RWPE2 (cell line): Measurements from ENCODE around the gene KAT6B.
A peak's percentile ranks its signal among the peaks of the same experiment; 100 is the strongest.

ENCODE experiments used
- ATAC-seq: fragments of 200-7000 bp; cut with Tn5 transposase; 3 replicates; pipeline ENCODE4 v1.9.1; 2021; ENCODE audit warnings: low read depth
- DNase-seq: peaks from one replicate; pipeline ENCODE4 v3.0.0-alpha.2; 2020; ENCODE audit warnings: low spot score
- H3K27ac ChIP-seq: fragments of 450-650 bp; 2 replicates; pipeline ENCODE4 v1.5.1; 2017; ENCODE audit warnings: mild to moderate bottlenecking; ENCODE audit not compliant: poor library complexity, severe bottlenecking
- H3K27me3 ChIP-seq: fragments of 250-450 bp; sonication (Bioruptor Pico); 2 replicates; pipeline ENCODE4 v1.5.1; 2021; ENCODE audit warnings: mild to moderate bottlenecking, moderate library complexity; ENCODE audit not compliant: insufficient read depth, poor library complexity, severe bottlenecking
- H3K36me3 ChIP-seq: fragments of 250-450 bp; sonication (Bioruptor Pico); 2 replicates; pipeline ENCODE4 v1.5.1; 2020; ENCODE audit warnings: low read depth, mild to moderate bottlenecking, moderate library complexity
- H3K4me1 ChIP-seq: fragments of 250-450 bp; sonication (Bioruptor Pico); 2 replicates; pipeline ENCODE4 v1.5.1; 2021; ENCODE audit warnings: mild to moderate bottlenecking, moderate library complexity; ENCODE audit not compliant: insufficient read depth, poor library complexity, severe bottlenecking
- H3K4me3 ChIP-seq: fragments of 250-450 bp; sonication (Bioruptor Pico); 2 replicates; pipeline ENCODE4 v1.5.1; 2021; ENCODE audit warnings: mild to moderate bottlenecking, moderate library complexity; ENCODE audit not compliant: severe bottlenecking
- H3K9me3 ChIP-seq: fragments of 250-450 bp; sonication (Bioruptor Pico); 2 replicates; pipeline ENCODE4 v1.5.1; 2021; ENCODE audit warnings: mild to moderate bottlenecking, moderate library complexity; ENCODE audit not compliant: severe bottlenecking
- TF ChIP-seq, protein P1 (sequence below): fragments of 450-650 bp; IDR thresholded peaks from one replicate; pipeline ENCODE4 v1.5.1; 2017; ENCODE audit warnings: mild to moderate bottlenecking, moderate library complexity; ENCODE audit not compliant: poor library complexity, severe bottlenecking

Gene KAT6B

DNA sequence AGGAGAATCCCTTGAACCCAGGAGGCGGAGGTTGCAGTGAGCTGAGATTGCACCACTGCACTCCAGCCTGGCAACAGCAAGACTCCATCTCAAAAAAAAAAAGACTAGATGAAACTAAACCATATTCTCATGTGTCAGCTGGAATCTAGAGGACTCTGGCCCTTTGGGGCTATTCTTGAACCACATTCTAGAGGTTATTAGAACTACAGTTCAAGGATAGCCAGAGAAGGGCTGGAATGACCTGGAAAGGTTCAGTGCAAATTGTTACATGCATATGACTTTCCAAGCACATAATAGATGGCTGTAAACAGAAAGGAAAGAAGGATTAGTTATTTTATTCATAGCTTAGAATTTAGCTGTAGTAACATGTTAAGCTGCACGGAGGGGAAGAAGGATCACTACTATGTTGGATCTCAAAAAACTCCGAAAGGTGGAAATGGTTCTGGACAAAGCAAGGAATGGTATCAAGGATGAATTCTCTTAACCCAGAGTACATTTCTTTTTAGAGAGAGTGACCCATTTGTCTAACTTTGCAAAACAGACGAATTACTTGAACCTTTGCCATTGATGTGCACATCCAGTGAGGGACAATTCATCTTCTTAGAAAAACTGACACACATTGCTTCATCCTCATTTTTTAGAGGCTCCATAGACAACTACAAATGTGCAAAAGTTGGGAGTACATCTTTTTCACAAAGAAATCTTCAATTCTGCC, 161.1 kb downstream of the KAT6B start:
- no peaks in the 10 kb centered on the region for H3K9me3 ChIP-seq
- H3K27me3 ChIP-seq = no peaks in the 10 kb centered on the region
- ATAC-seq (no peak), DNase-seq (no peak)
- TF ChIP-seq, protein P1, sequence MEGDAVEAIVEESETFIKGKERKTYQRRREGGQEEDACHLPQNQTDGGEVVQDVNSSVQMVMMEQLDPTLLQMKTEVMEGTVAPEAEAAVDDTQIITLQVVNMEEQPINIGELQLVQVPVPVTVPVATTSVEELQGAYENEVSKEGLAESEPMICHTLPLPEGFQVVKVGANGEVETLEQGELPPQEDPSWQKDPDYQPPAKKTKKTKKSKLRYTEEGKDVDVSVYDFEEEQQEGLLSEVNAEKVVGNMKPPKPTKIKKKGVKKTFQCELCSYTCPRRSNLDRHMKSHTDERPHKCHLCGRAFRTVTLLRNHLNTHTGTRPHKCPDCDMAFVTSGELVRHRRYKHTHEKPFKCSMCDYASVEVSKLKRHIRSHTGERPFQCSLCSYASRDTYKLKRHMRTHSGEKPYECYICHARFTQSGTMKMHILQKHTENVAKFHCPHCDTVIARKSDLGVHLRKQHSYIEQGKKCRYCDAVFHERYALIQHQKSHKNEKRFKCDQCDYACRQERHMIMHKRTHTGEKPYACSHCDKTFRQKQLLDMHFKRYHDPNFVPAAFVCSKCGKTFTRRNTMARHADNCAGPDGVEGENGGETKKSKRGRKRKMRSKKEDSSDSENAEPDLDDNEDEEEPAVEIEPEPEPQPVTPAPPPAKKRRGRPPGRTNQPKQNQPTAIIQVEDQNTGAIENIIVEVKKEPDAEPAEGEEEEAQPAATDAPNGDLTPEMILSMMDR = no peak
- H3K4me3 ChIP-seq = no peak overlapping the region
- H3K27ac ChIP-seq = no peak overlapping the region
- H3K36me3 ChIP-seq = peaks cover 5% of the 10 kb centered on the region; the same call in 1 of the 2 replicates
- no peaks in the 10 kb centered on the region for H3K4me1 ChIP-seq

DNA sequence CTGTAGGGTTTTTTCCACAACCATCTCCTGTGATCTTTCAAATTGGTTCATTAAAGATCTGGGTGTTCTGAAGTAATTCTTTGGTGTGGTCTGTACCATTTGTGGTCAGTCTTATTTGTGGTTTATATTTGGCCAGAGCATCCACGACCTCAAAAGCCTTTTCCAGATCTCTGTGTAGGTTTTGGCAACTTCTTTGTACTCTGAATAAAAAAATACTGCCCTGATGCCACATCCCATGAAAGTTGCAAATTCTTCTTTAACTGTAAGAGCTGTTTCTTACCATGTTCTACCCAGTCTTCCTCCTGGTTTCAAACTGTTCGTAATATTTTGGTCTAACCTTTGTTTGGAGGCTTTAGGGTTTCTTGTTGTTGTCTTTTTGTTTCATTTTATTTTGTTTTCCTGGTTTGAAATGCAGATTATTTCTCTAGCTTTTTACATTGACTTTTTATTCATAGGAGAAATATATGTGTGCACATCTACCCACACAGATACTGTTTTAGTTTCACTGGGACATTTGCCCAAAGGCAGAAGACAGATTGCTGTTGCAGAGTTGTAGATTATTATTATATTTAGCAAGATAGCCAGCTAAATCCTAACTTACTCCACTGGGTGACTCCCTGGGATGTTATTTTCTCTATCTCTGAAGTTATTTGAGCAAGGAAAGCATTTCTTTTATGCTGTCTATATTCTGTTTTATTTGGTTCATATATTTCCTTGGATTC, 161.8 kb downstream of the KAT6B start:
- H3K27ac ChIP-seq = no peak overlapping the region
- H3K27me3 ChIP-seq = no peaks in the 10 kb centered on the region
- TF ChIP-seq, protein P1 = no peak
- no peaks in the 10 kb centered on the region for H3K9me3 ChIP-seq
- no peak overlapping the region for H3K4me3 ChIP-seq
- peaks cover 5% of the 10 kb centered on the region; the same call in 1 of the 2 replicates for H3K36me3 ChIP-seq
- ATAC-seq = no peak
- no peaks in the 10 kb centered on the region for H3K4me1 ChIP-seq
- DNase-seq = no peak

DNA sequence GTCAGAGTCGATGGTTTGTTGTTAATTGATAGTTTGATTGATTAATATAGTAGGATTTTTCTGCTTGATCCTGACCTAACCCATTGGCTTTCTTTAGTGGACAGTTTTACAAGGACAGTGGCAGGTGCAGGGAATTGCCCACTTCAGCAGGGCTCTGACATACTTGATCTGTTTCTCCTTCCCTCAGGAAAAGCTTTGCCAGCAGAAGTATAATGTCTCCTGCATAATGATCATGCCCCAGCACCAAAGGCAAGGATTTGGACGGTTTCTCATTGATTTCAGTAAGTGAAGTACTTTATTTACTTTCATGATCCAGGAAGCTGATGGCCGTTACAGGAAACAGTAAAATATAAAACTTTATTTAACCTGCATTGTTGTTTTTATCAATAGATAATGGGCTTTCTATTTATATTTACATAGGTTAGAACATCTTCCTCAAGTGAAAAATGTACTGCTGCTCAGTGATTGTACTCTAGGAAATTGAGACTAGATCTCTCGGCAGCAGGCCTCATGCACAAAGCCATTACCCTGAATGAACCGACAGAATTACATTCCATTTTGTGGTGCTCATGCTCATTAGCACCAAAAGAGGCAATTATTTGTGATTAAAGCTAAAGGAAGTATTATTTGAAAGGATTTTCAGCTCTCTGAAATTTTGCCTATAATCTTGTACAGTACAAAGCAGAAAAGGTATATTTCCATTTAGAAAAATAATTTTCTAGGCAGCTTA, 162.6 kb downstream of the KAT6B start:
- DNase-seq (no peak), ATAC-seq (no peak)
- no peak overlapping the region for H3K4me3 ChIP-seq
- no peaks in the 10 kb centered on the region for H3K4me1 ChIP-seq
- peaks cover 5% of the 10 kb centered on the region; the same call in 1 of the 2 replicates for H3K36me3 ChIP-seq
- no peaks in the 10 kb centered on the region for H3K9me3 ChIP-seq
- TF ChIP-seq, protein P1 = no peak
- no peak overlapping the region for H3K27ac ChIP-seq
- no peaks in the 10 kb centered on the region for H3K27me3 ChIP-seq

DNA sequence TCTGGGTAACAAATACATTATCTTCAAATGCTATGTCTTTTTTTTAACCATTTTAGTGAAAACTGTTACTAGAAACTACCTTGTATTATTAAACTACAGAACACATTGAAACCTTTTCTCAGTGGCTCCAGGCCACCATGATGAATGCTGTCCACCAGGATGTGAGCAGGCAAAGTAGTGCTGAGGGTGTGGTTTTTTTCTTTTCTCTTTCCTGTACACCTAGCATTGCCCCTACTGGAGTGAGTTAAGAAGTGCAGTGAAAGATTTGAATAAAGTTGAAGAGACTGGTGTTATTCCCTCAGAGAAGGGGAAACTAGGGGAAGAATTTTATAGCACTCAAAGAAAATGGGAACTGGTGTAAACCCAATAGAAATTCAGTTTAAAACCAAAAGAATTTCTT, 165.0 kb downstream of the KAT6B start:
- H3K27me3 ChIP-seq = no peaks in the 10 kb centered on the region
- no peaks in the 10 kb centered on the region for H3K4me1 ChIP-seq
- H3K4me3 ChIP-seq = no peak overlapping the region
- peaks cover under 1% of the 10 kb centered on the region; the same call in 1 of the 2 replicates for H3K36me3 ChIP-seq
- TF ChIP-seq, protein P1 = peak; percentile 53
- no peaks in the 10 kb centered on the region for H3K9me3 ChIP-seq
- no peak overlapping the region for H3K27ac ChIP-seq
- ATAC-seq = peak; percentile 89
- DNase-seq = no peak
